Hepatocyte (in vitro differentiated cells): ENCODE results near the gene ZFAND2A. TPM values are rescaled to one million over a fixed set of nuclear protein-coding genes. Genes with fewer than 3 reads are reported as not detected.

Source experiments
- DNase-seq: peaks from one replicate; pipeline ENCODE4 v3.0.0-alpha.2; 2016; ENCODE audit warnings: low spot score
- H2AFZ ChIP-seq: fragments of 200-600 bp; sonication (generic); 2 replicates; pipeline ENCODE4 v1.6.0; 2016; ENCODE audit warnings: antibody characterized with exemption, mild to moderate bottlenecking
- H3K27ac ChIP-seq: fragments of 200-600 bp; sonication (generic); 2 replicates; pipeline ENCODE4 v1.5.1; 2016; ENCODE audit warnings: mild to moderate bottlenecking
- H3K27me3 ChIP-seq: fragments of 200-600 bp; sonication (generic); 2 replicates; pipeline ENCODE4 v1.6.1; 2016
- H3K36me3 ChIP-seq: fragments of 200-600 bp; sonication (generic); replicated peaks from 2 replicates; pipeline ENCODE4 v1.5.1; 2016; ENCODE audit warnings: low read depth; ENCODE audit not compliant: insufficient read depth
- H3K4me1 ChIP-seq: fragments of 200-600 bp; sonication (generic); 2 replicates; pipeline ENCODE4 v1.5.1; 2016; ENCODE audit warnings: mild to moderate bottlenecking, moderate library complexity; ENCODE audit not compliant: insufficient read depth
- H3K4me2 ChIP-seq: fragments of 200-600 bp; sonication (generic); 2 replicates; pipeline ENCODE4 v1.6.0; 2016
- H3K4me3 ChIP-seq: fragments of 200-600 bp; sonication (generic); 2 replicates; pipeline ENCODE4 v1.5.1; 2016; ENCODE audit warnings: mild to moderate bottlenecking
- H3K79me2 ChIP-seq: fragments of 200-600 bp; sonication (generic); 2 replicates; pipeline ENCODE4 v1.6.0; 2017; ENCODE audit warnings: mild to moderate bottlenecking
- H3K9me2 ChIP-seq: fragments of 200-600 bp; sonication (generic); replicated peaks from 2 replicates; pipeline ENCODE4 v1.6.0; 2017; ENCODE audit warnings: mild to moderate bottlenecking; ENCODE audit not compliant: insufficient read depth
- H3K9me3 ChIP-seq: fragments of 200-600 bp; sonication (generic); 2 replicates; pipeline ENCODE4 v1.5.1; 2016; ENCODE audit warnings: low read depth, mild to moderate bottlenecking
- H4K20me1 ChIP-seq: fragments of 200-600 bp; sonication (generic); 2 replicates; pipeline ENCODE4 v1.6.0; 2016; ENCODE audit warnings: mild to moderate bottlenecking; ENCODE audit not compliant: insufficient read depth, poor library complexity, severe bottlenecking
- CTCF ChIP-seq: fragments of 200-600 bp; sonication (generic); IDR thresholded peaks from 2 replicates; pipeline ENCODE4 v1.5.1; 2016; ENCODE audit warnings: antibody characterized with exemption, mild to moderate bottlenecking; ENCODE audit not compliant: poor library complexity
- EZH2 ChIP-seq: fragments of 200-600 bp; sonication (generic); IDR thresholded peaks from 2 replicates; pipeline ENCODE4 v1.6.1; 2016; ENCODE audit warnings: antibody characterized with exemption, mild to moderate bottlenecking, borderline replicate concordance
- EZH2phosphoT487 ChIP-seq: fragments of 200-600 bp; sonication (generic); IDR thresholded peaks from one replicate; pipeline ENCODE4 v1.6.1; 2018; ENCODE audit warnings: antibody characterized with exemption, mild to moderate bottlenecking, low read depth, moderate library complexity; ENCODE audit not compliant: unreplicated experiment, severe bottlenecking
- WGBS: methylation state at CpG from one replicate; pipeline ENCODE4 v1.1.6; 2016; ENCODE audit warnings: low lambda C conversion rate; ENCODE audit errors: missing lambda C conversion rate; 5-methylcytosine and 5-hydroxymethylcytosine counted together
- polyA plus RNA-seq: library from polyadenylated mRNA; unstranded; fragments of >200 nt; fragmentation: Nextera tagmentation; extraction: Ambion mirVana; gene quantifications from 2 replicates; pipeline ENCODE4 v1.2.1, GENCODE V29; 2016
- total RNA-seq: library from RNA; depleted of rRNA; stranded (reverse); fragments of >200 nt; gene quantifications from 2 replicates; pipeline ENCODE4 v1.2.3, GENCODE V29; 2014

The ZFAND2A gene
- total and polyA plus RNA-seq, 2 experiments from 2014 or later = 35.4 to 54.3 TPM

DNA sequence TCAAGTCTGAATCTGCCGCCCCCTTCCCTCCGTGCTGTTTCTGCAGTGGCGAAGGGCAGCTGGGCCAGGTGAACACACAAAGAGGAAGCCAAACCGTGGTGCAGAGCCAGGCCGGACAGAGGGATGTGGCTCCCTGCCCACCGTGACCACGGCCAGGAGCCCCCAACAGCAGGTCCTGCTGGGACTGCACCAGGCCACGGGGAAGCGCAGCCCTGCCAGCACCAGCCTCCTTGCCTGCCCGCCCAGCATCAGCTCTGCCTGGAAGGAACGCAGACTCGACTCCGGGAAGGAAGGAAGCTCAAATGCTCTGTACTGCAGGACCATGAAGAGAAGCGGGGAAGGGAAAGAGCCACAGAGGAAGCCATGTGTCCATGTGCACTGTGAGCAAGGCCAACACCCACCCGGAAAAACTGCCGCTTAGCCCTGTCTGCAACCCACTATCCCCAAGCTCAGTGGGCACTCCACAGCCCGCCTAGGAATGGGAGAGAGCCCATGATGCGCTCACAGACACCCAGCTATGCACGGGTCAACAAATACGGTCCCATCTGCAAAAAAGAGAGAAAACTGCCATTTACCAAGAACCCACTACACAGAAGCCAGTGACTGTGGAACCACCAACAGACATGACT, 53.1 kb downstream of the ZFAND2A start:
- 94% methylated on average over 20 of the region's 20 CpGs for WGBS
- peaks cover 2% of the 10 kb centered on the region for H3K79me2 ChIP-seq
- H3K9me3 ChIP-seq = no peaks in the 10 kb centered on the region
- no peak overlapping the region for H3K4me2 ChIP-seq
- no peaks in the 10 kb centered on the region for H4K20me1 ChIP-seq
- no peak for DNase-seq
- H2AFZ ChIP-seq = no peak overlapping the region
- peaks cover 2% of the 10 kb centered on the region for H3K4me1 ChIP-seq
- no peak overlapping the region for H3K4me3 ChIP-seq
- no peak overlapping the region for H3K27ac ChIP-seq
- H3K36me3 ChIP-seq = no peaks in the 10 kb centered on the region
- no peaks in the 10 kb centered on the region for H3K27me3 ChIP-seq
- TF ChIP-seq EZH2 (no peak), CTCF (no peak), EZH2phosphoT487 (no peak)
- H3K9me2 ChIP-seq = no peaks in the 10 kb centered on the region

GRCh38 chr7:1106063-1106792, 53.8 kb downstream of the ZFAND2A start:
- no peaks in the 10 kb centered on the region for H3K27me3 ChIP-seq
- no peak overlapping the region for H3K4me2 ChIP-seq
- peaks cover 8% of the 10 kb centered on the region for H3K4me1 ChIP-seq
- no peaks in the 10 kb centered on the region for H4K20me1 ChIP-seq
- H3K9me2 ChIP-seq = no peaks in the 10 kb centered on the region
- H3K36me3 ChIP-seq = no peaks in the 10 kb centered on the region
- DNase-seq = no peak
- no peak overlapping the region for H3K4me3 ChIP-seq
- H2AFZ ChIP-seq = no peak overlapping the region
- H3K79me2 ChIP-seq = no peaks in the 10 kb centered on the region
- H3K27ac ChIP-seq = no peak overlapping the region
- H3K9me3 ChIP-seq = no peaks in the 10 kb centered on the region
- no peak for TF ChIP-seq CTCF
- no peak for TF ChIP-seq EZH2
- TF ChIP-seq EZH2phosphoT487 = no peak
- WGBS = 95% methylated on average over 27 of the region's 27 CpGs

GRCh38 chr7:1105189-1105588, 54.8 kb downstream of the ZFAND2A start:
- no peak overlapping the region for H2AFZ ChIP-seq
- no peak overlapping the region for H3K4me3 ChIP-seq
- no peak overlapping the region for H3K27ac ChIP-seq
- H3K9me2 ChIP-seq = no peaks in the 10 kb centered on the region
- H3K79me2 ChIP-seq = no peaks in the 10 kb centered on the region
- no peaks in the 10 kb centered on the region for H4K20me1 ChIP-seq
- no peaks in the 10 kb centered on the region for H3K9me3 ChIP-seq
- no peaks in the 10 kb centered on the region for H3K36me3 ChIP-seq
- no peak for DNase-seq
- WGBS = 90% methylated on average over 11 of the region's 11 CpGs
- TF ChIP-seq CTCF = no peak
- TF ChIP-seq EZH2phosphoT487 = no peak
- TF ChIP-seq EZH2 = no peak
- no peaks in the 10 kb centered on the region for H3K27me3 ChIP-seq
- H3K4me1 ChIP-seq = peaks cover 8% of the 10 kb centered on the region
- H3K4me2 ChIP-seq = no peak overlapping the region
